Keratinocyte (primary cell): ENCODE measurements around the gene CACNA1I.

Experiments
- EZH2 ChIP-seq: IDR thresholded peaks from one replicate; pipeline ENCODE4 v1.6.1; 2012; ENCODE audit warnings: inconsistent platforms, mild to moderate bottlenecking, low read length, moderate library complexity
- TF ChIP-seq, protein P1 (sequence below), 3 experiments: IDR thresholded peaks in 1 of 3; conservative IDR thresholded peaks in 1 of 3; optimal IDR thresholded peaks in 1 of 3; 2 replicates in 2 of 3; 3 replicates in 1 of 3; pipeline versions ENCODE3 to v1.5.1; 2011; ENCODE audit warnings: low read length in 3 of 3, mild to moderate bottlenecking in 3 of 3, moderate library complexity in 2 of 3, control low read depth in 1 of 3, inconsistent platforms in 1 of 3; ENCODE audit not compliant: insufficient read depth in 2 of 3; ENCODE audit errors: extremely low read depth in 1 of 3

DNA sequence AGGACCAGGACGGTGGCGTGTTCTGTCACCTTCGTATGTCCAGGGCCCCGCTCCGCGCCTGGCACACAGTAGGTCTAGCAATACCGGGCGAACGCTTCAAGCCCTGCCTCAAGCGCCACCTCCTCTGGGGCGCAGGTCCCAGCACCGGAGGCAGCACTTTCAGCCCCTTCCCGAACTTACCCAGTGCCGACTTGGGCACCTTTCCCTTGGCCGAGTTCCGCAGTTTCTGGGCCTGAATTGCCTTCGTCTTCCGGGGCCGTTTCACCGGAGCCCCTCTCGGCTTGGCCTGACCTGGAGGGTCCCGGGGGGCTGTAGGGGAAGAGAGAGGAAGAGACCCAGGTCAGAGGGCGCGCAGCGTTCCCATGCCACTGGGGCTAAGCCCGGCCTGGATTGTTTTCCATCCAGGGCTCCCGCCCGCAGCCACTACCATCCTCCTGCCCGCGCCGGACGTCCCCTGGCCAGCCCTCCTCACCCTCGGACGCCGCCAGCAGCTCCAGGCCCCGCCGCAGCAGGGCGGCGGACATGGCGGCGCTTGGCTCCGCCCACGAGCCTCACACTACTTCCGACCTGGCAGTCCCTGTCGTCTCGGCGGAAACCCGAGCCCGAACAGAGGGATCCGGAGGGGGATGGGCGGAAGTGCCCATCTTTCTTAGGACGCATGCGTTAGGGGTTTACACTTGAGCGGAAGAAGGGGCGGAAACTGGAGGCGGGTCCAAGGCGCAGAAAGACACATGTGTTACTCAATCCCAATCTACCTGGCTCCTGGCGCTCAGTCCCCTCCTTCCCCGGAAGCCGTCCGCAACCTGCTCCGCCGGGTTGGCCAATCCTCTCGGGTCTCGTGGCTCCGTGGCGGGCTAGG lies 38.1 kb upstream of the CACNA1I start, which contains the start of gene RPS19BP1:
- TF ChIP-seq, protein P1, sequence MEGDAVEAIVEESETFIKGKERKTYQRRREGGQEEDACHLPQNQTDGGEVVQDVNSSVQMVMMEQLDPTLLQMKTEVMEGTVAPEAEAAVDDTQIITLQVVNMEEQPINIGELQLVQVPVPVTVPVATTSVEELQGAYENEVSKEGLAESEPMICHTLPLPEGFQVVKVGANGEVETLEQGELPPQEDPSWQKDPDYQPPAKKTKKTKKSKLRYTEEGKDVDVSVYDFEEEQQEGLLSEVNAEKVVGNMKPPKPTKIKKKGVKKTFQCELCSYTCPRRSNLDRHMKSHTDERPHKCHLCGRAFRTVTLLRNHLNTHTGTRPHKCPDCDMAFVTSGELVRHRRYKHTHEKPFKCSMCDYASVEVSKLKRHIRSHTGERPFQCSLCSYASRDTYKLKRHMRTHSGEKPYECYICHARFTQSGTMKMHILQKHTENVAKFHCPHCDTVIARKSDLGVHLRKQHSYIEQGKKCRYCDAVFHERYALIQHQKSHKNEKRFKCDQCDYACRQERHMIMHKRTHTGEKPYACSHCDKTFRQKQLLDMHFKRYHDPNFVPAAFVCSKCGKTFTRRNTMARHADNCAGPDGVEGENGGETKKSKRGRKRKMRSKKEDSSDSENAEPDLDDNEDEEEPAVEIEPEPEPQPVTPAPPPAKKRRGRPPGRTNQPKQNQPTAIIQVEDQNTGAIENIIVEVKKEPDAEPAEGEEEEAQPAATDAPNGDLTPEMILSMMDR (optimal IDR thresholded peaks at IDR 0.05 in 1 of 3, IDR thresholded peaks at IDR 0.05 in 1 of 3, conservative IDR thresholded peaks at IDR 0.05 in 1 of 3; ENCODE audit: extremely low read depth in 1 of 3, insufficient read depth in 2 of 3, low read length in 3 of 3), result no peak
- TF ChIP-seq EZH2, result no peak
